ENCODE data around the gene KMT2A. TPM values are rescaled to one million over a fixed set of nuclear protein-coding genes. Genes with fewer than 3 reads are reported as not detected.
"Not testable (repeated sequence)": the region's sequence is repeated elsewhere in the genome, so short reads cannot be mapped to it uniquely, and the experiment has no call there.

The KMT2A gene
- total RNA-seq, 1 experiment from 2014 or later = 52.0 TPM

GRCh38 chr11:118462178-118462577, 25.9 kb downstream of the KMT2A start:
- peaks cover 5% of the 10 kb centered on the region for H3K36me3 Mint-ChIP-seq (ENCODE audit: insufficient read depth, unreplicated experiment)
- no peaks in the 10 kb centered on the region for H3K27me3 Mint-ChIP-seq (ENCODE audit: insufficient read depth, unreplicated experiment)
- H3K4me1 Mint-ChIP-seq (ENCODE audit: insufficient read depth, unreplicated experiment) = no peaks in the 10 kb centered on the region
- intact Hi-C loops (cut with micrococcal nuclease) = no loop called here
- DNase-seq (ENCODE audit: unreplicated experiment) = no peak
- no TSS peak for BruUV-seq (replicated peaks)
- ChIA-PET CTCF (interaction anchor here (0.7 kb wide), 2 partner anchors 133 to 584 kb away, joined by 4 to 6 read pairs; no protein-coding TSS in a partner anchor), POLR2A (interaction anchor here (0.9 kb wide), 1 partner anchor 27 kb away, joined by 5 read pairs; no protein-coding TSS in a partner anchor)
- H3K9me3 Mint-ChIP-seq (ENCODE audit: unreplicated experiment) = no peaks in the 10 kb centered on the region
- H3K4me3 Mint-ChIP-seq (ENCODE audit: unreplicated experiment) = no peak overlapping the region
- H3K27ac Mint-ChIP-seq (ENCODE audit: low read depth, unreplicated experiment) = no peak overlapping the region
- no peak for TF ChIP-seq CTCF (IDR thresholded peaks at IDR 0.05; ENCODE audit: unreplicated experiment)

- H3K36me3 Mint-ChIP-seq (ENCODE audit: insufficient read depth, unreplicated experiment) = peaks cover 46% of the 10 kb centered on the region
- H3K27ac Mint-ChIP-seq (ENCODE audit: low read depth, unreplicated experiment); DNase-seq (ENCODE audit: unreplicated experiment); BruUV-seq (replicated peaks); H3K27me3 Mint-ChIP-seq (ENCODE audit: insufficient read depth, unreplicated experiment); intact Hi-C loops (cut with micrococcal nuclease); H3K4me1 Mint-ChIP-seq (ENCODE audit: insufficient read depth, unreplicated experiment); H3K4me3 Mint-ChIP-seq (ENCODE audit: unreplicated experiment); H3K9me3 Mint-ChIP-seq (ENCODE audit: unreplicated experiment): not testable (repeated sequence)
- POLR2A ChIA-PET = interaction anchor here (0.7 to 1.3 kb wide), 2 partner anchors 10 to 33 kb away, joined by 3 to 4 read pairs; partner anchors contain the start of gene KMT2A
- CTCF ChIA-PET = interaction anchor here (0.8 kb wide), 1 partner anchor 213 kb away, joined by 3 read pairs; no protein-coding TSS in a partner anchor
Measured at GRCh38 chr11:118468968-118469367, 32.7 kb downstream of the KMT2A start.

GRCh38 chr11:118471030-118471429, 34.7 kb downstream of the KMT2A start:
- no peak overlapping the region for H3K4me3 Mint-ChIP-seq (ENCODE audit: unreplicated experiment)
- ChIA-PET CTCF (interaction anchor here (0.7 kb wide), 1 partner anchor 62 kb away, joined by 5 read pairs; no protein-coding TSS in a partner anchor), POLR2A (interaction anchor here (0.9 to 1.5 kb wide), 3 partner anchors 20 to 32 kb away, joined by 3 to 4 read pairs (median 3); no protein-coding TSS in a partner anchor)
- H3K36me3 Mint-ChIP-seq (ENCODE audit: insufficient read depth, unreplicated experiment) = peaks cover 45% of the 10 kb centered on the region
- no peaks in the 10 kb centered on the region for H3K9me3 Mint-ChIP-seq (ENCODE audit: unreplicated experiment)
- no peaks in the 10 kb centered on the region for H3K27me3 Mint-ChIP-seq (ENCODE audit: insufficient read depth, unreplicated experiment)
- intact Hi-C loops (cut with micrococcal nuclease) = no loop called here
- no peak overlapping the region for H3K27ac Mint-ChIP-seq (ENCODE audit: low read depth, unreplicated experiment)
- no peaks in the 10 kb centered on the region for H3K4me1 Mint-ChIP-seq (ENCODE audit: insufficient read depth, unreplicated experiment)
- no peak for TF ChIP-seq CTCF (IDR thresholded peaks at IDR 0.05; ENCODE audit: unreplicated experiment)
- no TSS peak for BruUV-seq (replicated peaks)
- DNase-seq (ENCODE audit: unreplicated experiment) = no peak

GRCh38 chr11:118473537-118473936, 37.2 kb downstream of the KMT2A start:
- no TSS peak for BruUV-seq (replicated peaks)
- no peak for DNase-seq (ENCODE audit: unreplicated experiment)
- Mint-ChIP-seq H3K4me1 (ENCODE audit: insufficient read depth, unreplicated experiment) (no peaks in the 10 kb centered on the region), H3K36me3 (ENCODE audit: insufficient read depth, unreplicated experiment) (peaks cover 70% of the 10 kb centered on the region), H3K9me3 (ENCODE audit: unreplicated experiment) (no peaks in the 10 kb centered on the region), H3K27me3 (ENCODE audit: insufficient read depth, unreplicated experiment) (no peaks in the 10 kb centered on the region), H3K27ac (ENCODE audit: low read depth, unreplicated experiment) (no peak overlapping the region), H3K4me3 (ENCODE audit: unreplicated experiment) (no peak overlapping the region)
- intact Hi-C loops (cut with micrococcal nuclease) = no loop called here
- CTCF ChIA-PET = interaction anchor here (0.5 to 0.7 kb wide), 3 partner anchors 87 to 456 kb away, joined by 3 read pairs; no protein-coding TSS in a partner anchor
- POLR2A ChIA-PET = interaction anchor here (1.1 to 1.3 kb wide), 2 partner anchors 10 to 54 kb away, joined by 3 to 5 read pairs; no protein-coding TSS in a partner anchor
- no peak for TF ChIP-seq CTCF (IDR thresholded peaks at IDR 0.05; ENCODE audit: unreplicated experiment)

Data from MCF 10A (cell line).